Endodermal cell (in vitro differentiated cells): ENCODE results near the gene STAMBP. TPM values are rescaled to one million over a fixed set of nuclear protein-coding genes. Genes with fewer than 3 reads are reported as not detected.

Source experiments
- DNase-seq: peaks from one replicate; pipeline ENCODE4 v3.0.0-alpha.2; 2017
- H3K27ac ChIP-seq: 2 replicates; pipeline ENCODE4 v1.5.1; 2013; ENCODE audit warnings: mild to moderate bottlenecking, low read depth, low read length, moderate library complexity
- H3K27me3 ChIP-seq: 2 replicates; pipeline ENCODE4 v1.6.1; 2013; ENCODE audit warnings: mild to moderate bottlenecking, low read length, moderate library complexity; ENCODE audit not compliant: insufficient read depth, control insufficient read depth, poor library complexity, severe bottlenecking
- H3K36me3 ChIP-seq: 2 replicates; pipeline ENCODE4 v1.7.0; 2013; ENCODE audit warnings: mild to moderate bottlenecking, low read length, moderate library complexity; ENCODE audit not compliant: control insufficient read depth, insufficient read depth
- H3K4me1 ChIP-seq: one replicate; pipeline ENCODE4 v1.7.0; 2013; ENCODE audit warnings: low read length; ENCODE audit not compliant: control insufficient read depth, insufficient read depth
- H3K4me3 ChIP-seq: 2 replicates; pipeline ENCODE4 v1.5.1; 2013; ENCODE audit warnings: mild to moderate bottlenecking, low read length, moderate library complexity
- H3K9ac ChIP-seq: 2 replicates; pipeline ENCODE4 v1.6.1; 2013; ENCODE audit warnings: mild to moderate bottlenecking, low read length, moderate library complexity; ENCODE audit not compliant: poor library complexity, severe bottlenecking; ENCODE audit errors: extremely low read depth
- H3K9me3 ChIP-seq: 2 replicates; pipeline ENCODE4 v1.6.1; 2013; ENCODE audit warnings: mild to moderate bottlenecking, low read length, moderate library complexity; ENCODE audit not compliant: control insufficient read depth
- H3K27ac Mint-ChIP-seq: 2 replicates; pipeline ENCODE4 v1.8.0; 2020; ENCODE audit warnings: mixed read lengths
- H3K27me3 Mint-ChIP-seq: 2 replicates; pipeline ENCODE4 v1.8.0; 2021; ENCODE audit warnings: mild to moderate bottlenecking, mixed read lengths; ENCODE audit not compliant: insufficient read depth
- H3K36me3 Mint-ChIP-seq: 2 replicates; pipeline ENCODE4 v1.8.0; 2020; ENCODE audit warnings: low read depth, mixed read lengths
- H3K4me1 Mint-ChIP-seq: 2 replicates; pipeline ENCODE4 v1.8.0; 2020; ENCODE audit warnings: mixed read lengths
- H3K4me3 Mint-ChIP-seq: 2 replicates; pipeline ENCODE4 v1.8.0; 2020; ENCODE audit warnings: mild to moderate bottlenecking, moderate library complexity, mixed read lengths
- H3K9me3 Mint-ChIP-seq: 2 replicates; pipeline ENCODE4 v1.8.0; 2020; ENCODE audit warnings: mild to moderate bottlenecking, mixed read lengths
- WGBS, 2 experiments: methylation state at CpG; one replicate each; pipeline versions ENCODE4 v1.1.5 to v1.1.7; 2013; ENCODE audit warnings: missing lambda C conversion rate in 2 of 2, mixed read lengths in 1 of 2; ENCODE audit not compliant: insufficient coverage in 1 of 2, insufficient read length in 1 of 2; 5-methylcytosine and 5-hydroxymethylcytosine counted together
- total RNA-seq, 2 donors: library from RNA; stranded (reverse); fragmentation: NEBNext Ultra II Directional in 1 of 2; extraction: Animal tissue kit (Norgen Biotek cat#: 25700) in 1 of 2; gene quantifications; 2 replicates in 1 of 2; 3 replicates in 1 of 2; pipeline ENCODE4 v1.2.1, GENCODE V29; 2021
- TF ChIP-seq, protein P1 (sequence below): fragments of 200-600 bp; sonication (generic); conservative IDR thresholded peaks from 2 replicates; pipeline ENCODE4 v1.5.0; 2021; ENCODE audit warnings: antibody characterized with exemption, mild to moderate bottlenecking

The STAMBP gene
- total RNA-seq, 2 donors from 2014 or later: 41.6 to 42.4 TPM

GRCh38 chr2:73852020-73852419 is 23.3 kb downstream of the STAMBP start:
- H3K27me3 ChIP-seq: no peaks in the 10 kb centered on the region
- H3K36me3 ChIP-seq: peaks cover 87% of the 10 kb centered on the region
- no peak overlapping the region for H3K27ac Mint-ChIP-seq
- no peaks in the 10 kb centered on the region for H3K9me3 ChIP-seq
- no peak overlapping the region for H3K4me3 ChIP-seq
- no peaks in the 10 kb centered on the region for H3K27me3 Mint-ChIP-seq
- no peaks in the 10 kb centered on the region for H3K9me3 Mint-ChIP-seq
- no peaks in the 10 kb centered on the region for H3K4me1 Mint-ChIP-seq
- H3K27ac ChIP-seq: no peak overlapping the region
- peaks cover 60% of the 10 kb centered on the region for H3K36me3 Mint-ChIP-seq
- H3K4me3 Mint-ChIP-seq: no peak overlapping the region
- TF ChIP-seq, protein P1, sequence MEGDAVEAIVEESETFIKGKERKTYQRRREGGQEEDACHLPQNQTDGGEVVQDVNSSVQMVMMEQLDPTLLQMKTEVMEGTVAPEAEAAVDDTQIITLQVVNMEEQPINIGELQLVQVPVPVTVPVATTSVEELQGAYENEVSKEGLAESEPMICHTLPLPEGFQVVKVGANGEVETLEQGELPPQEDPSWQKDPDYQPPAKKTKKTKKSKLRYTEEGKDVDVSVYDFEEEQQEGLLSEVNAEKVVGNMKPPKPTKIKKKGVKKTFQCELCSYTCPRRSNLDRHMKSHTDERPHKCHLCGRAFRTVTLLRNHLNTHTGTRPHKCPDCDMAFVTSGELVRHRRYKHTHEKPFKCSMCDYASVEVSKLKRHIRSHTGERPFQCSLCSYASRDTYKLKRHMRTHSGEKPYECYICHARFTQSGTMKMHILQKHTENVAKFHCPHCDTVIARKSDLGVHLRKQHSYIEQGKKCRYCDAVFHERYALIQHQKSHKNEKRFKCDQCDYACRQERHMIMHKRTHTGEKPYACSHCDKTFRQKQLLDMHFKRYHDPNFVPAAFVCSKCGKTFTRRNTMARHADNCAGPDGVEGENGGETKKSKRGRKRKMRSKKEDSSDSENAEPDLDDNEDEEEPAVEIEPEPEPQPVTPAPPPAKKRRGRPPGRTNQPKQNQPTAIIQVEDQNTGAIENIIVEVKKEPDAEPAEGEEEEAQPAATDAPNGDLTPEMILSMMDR: no peak
- DNase-seq: no peak
- H3K4me1 ChIP-seq: no peaks in the 10 kb centered on the region
- no peak overlapping the region for H3K9ac ChIP-seq

DNA sequence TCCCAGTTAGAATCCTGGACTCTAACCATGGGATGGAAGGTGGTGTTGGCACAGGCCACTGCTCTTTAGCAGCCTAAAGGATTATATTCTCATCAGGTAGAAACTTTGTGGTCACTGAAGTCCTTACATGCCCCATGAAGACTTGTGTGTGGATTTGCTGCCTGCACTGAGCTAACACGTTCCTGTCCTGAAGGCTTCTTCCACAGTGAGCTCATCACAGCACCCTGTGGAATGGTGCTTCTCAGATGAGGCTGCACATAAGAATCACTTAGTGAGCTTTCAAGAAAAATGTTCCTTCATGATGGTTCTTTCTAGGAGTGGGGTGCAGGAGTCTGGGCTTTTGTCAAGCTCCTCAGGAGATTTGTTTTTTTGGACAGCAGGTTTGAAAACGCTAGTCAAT is 26.8 kb downstream of the STAMBP start:
- H3K36me3 ChIP-seq: peaks cover 84% of the 10 kb centered on the region
- no peak for DNase-seq
- no peak overlapping the region for H3K27ac ChIP-seq
- Mint-ChIP-seq H3K4me1 (no peaks in the 10 kb centered on the region), H3K4me3 (no peak overlapping the region), H3K27me3 (no peaks in the 10 kb centered on the region), H3K36me3 (peaks cover 53% of the 10 kb centered on the region), H3K9me3 (no peaks in the 10 kb centered on the region), H3K27ac (no peak overlapping the region)
- H3K4me3 ChIP-seq: no peak overlapping the region
- no peak overlapping the region for H3K9ac ChIP-seq
- 98 to 100% methylated on average over 1 to 2 of the region's 2 CpGs for WGBS, 2 experiments
- TF ChIP-seq, protein P1: no peak
- H3K9me3 ChIP-seq: no peaks in the 10 kb centered on the region
- H3K4me1 ChIP-seq: no peaks in the 10 kb centered on the region
- H3K27me3 ChIP-seq: no peaks in the 10 kb centered on the region

GRCh38 chr2:73856214-73856613 is 27.5 kb downstream of the STAMBP start:
- no peak overlapping the region for H3K27ac ChIP-seq

More at GRCh38 chr2:73856214-73856613, 27.5 kb downstream of the STAMBP start:
- DNase-seq: no peak
- TF ChIP-seq, protein P1: no peak
- Histone ChIP-seq H3K4me3 (no peak overlapping the region), H3K4me1 (no peaks in the 10 kb centered on the region), H3K9me3 (no peaks in the 10 kb centered on the region), H3K36me3 (peaks cover 85% of the 10 kb centered on the region), H3K9ac (no peak overlapping the region), H3K27me3 (no peaks in the 10 kb centered on the region)
- Mint-ChIP-seq H3K27me3 (no peaks in the 10 kb centered on the region), H3K27ac (no peak overlapping the region), H3K36me3 (peaks cover 54% of the 10 kb centered on the region), H3K4me1 (no peaks in the 10 kb centered on the region), H3K4me3 (no peak overlapping the region), H3K9me3 (no peaks in the 10 kb centered on the region)
